Measurements from ENCODE around the gene PDX1.

The PDX1 gene

GRCh38 chr13:27942972-27943371, 23.2 kb downstream of the PDX1 start:
- no peak overlapping the region for H3K4me3 ChIP-seq (ENCODE audit: low read length)
- no peak for TF ChIP-seq CTCF (IDR thresholded peaks at IDR 0.05; ENCODE audit: insufficient read depth, low read depth, low read length, missing control alignments)
- no peak for DNase-seq (ENCODE audit: low read depth)

- no peak overlapping the region for H3K4me3 ChIP-seq (ENCODE audit: low read length)
- TF ChIP-seq CTCF (IDR thresholded peaks at IDR 0.05; ENCODE audit: insufficient read depth, low read depth, low read length, missing control alignments) = no peak
- no peak for DNase-seq (ENCODE audit: low read depth)
Observed at GRCh38 chr13:27952876-27953675, 33.3 kb downstream of the PDX1 start.

- peak; percentile 72 for DNase-seq (ENCODE audit: low read depth)
- H3K4me3 ChIP-seq (ENCODE audit: low read length) = peak overlapping the region; percentile 35
- TF ChIP-seq CTCF (IDR thresholded peaks at IDR 0.05; ENCODE audit: insufficient read depth, low read depth, low read length, missing control alignments) = peak; percentile 36
Observed at GRCh38 chr13:27953676-27954405, 34.0 kb downstream of the PDX1 start.

GRCh38 chr13:27954406-27954851, 34.6 kb downstream of the PDX1 start:
- peak; percentile 41 for DNase-seq (ENCODE audit: low read depth)
- no peak for TF ChIP-seq CTCF (IDR thresholded peaks at IDR 0.05; ENCODE audit: insufficient read depth, low read depth, low read length, missing control alignments)
- H3K4me3 ChIP-seq (ENCODE audit: low read length) = peak overlapping the region; percentile 35

- no peak for DNase-seq (ENCODE audit: low read depth)
- TF ChIP-seq CTCF (IDR thresholded peaks at IDR 0.05; ENCODE audit: insufficient read depth, low read depth, low read length, missing control alignments) = no peak
- no peak overlapping the region for H3K4me3 ChIP-seq (ENCODE audit: low read length)
Observed at GRCh38 chr13:27955014-27955591, 35.3 kb downstream of the PDX1 start.

- TF ChIP-seq CTCF (IDR thresholded peaks at IDR 0.05; ENCODE audit: insufficient read depth, low read depth, low read length, missing control alignments) = no peak
- no peak overlapping the region for H3K4me3 ChIP-seq (ENCODE audit: low read length)
Observed at GRCh38 chr13:27956576-27957300, 36.9 kb downstream of the PDX1 start.

More at GRCh38 chr13:27956576-27957300, 36.9 kb downstream of the PDX1 start:
- DNase-seq (ENCODE audit: low read depth) = no peak

Measured in epithelial cell of esophagus (primary cell).